HG03139 (cell line): ENCODE results near the gene GNAT2.

Experiments used
- ATAC-seq: cut with Tn5 transposase; IDR thresholded peaks from one replicate; pipeline ENCODE4 v1.9.1; 2021; ENCODE audit not compliant: unreplicated experiment

The GNAT2 gene

DNA sequence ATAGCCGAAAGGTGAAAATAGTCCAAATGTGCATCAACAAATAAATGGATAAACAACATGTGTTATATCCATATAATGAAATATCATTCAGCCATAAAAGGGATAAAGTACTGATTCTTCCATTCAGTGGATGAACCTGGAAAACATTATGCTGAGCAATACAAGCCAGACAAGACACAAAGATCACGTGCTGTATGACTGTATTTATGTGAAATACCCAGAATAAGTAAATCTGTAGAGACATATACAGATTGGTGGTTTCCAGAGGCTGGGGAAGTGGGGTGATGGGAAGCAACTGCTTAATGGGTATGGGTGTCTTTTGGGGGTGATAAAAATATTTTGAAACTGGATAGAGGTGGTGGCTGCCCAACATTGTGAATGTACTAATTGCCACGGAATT, 23.2 kb upstream of the GNAT2 start:
- ATAC-seq: no peak

GRCh38 chr1:109641861-109642260, 22.4 kb upstream of the GNAT2 start:
- no peak for ATAC-seq

GRCh38 chr1:109641078-109641740, 21.8 kb upstream of the GNAT2 start:
- ATAC-seq: no peak

DNA sequence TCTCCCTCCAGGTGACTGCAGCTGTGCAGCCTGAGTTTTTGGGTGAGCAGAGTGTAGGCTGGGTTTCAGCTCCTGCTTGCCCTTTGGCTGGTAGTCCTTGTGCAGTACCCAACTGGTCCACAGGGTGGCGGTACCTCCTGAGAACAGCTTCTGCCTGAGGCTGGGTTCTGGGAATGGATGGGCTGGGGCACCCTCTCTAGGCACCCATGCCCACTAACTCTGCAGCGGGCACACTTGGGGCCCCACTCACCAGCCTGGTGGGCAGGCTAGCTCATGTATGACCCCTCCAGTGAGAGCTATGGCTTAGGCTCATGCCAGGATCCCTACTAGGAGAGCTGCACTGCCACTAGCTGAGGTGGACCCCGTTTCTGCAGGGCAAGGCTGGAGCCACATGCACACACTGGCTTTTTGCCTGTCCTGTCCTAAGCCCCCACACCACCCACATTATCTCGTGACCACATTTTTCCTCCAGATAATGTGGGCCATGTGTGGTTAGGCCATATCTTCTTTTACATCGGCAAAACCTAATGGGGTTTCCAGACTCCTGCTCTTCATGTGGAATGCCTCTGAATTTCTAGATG, 21.0 kb upstream of the GNAT2 start:
- ATAC-seq: no peak

- no peak for ATAC-seq
Observed at GRCh38 chr1:109639841-109640184, 20.4 kb upstream of the GNAT2 start.

GRCh38 chr1:109639063-109639840, 19.8 kb upstream of the GNAT2 start:
- ATAC-seq: no peak

- no peak for ATAC-seq
Observed at GRCh38 chr1:109637446-109637845, 18.0 kb upstream of the GNAT2 start.

DNA sequence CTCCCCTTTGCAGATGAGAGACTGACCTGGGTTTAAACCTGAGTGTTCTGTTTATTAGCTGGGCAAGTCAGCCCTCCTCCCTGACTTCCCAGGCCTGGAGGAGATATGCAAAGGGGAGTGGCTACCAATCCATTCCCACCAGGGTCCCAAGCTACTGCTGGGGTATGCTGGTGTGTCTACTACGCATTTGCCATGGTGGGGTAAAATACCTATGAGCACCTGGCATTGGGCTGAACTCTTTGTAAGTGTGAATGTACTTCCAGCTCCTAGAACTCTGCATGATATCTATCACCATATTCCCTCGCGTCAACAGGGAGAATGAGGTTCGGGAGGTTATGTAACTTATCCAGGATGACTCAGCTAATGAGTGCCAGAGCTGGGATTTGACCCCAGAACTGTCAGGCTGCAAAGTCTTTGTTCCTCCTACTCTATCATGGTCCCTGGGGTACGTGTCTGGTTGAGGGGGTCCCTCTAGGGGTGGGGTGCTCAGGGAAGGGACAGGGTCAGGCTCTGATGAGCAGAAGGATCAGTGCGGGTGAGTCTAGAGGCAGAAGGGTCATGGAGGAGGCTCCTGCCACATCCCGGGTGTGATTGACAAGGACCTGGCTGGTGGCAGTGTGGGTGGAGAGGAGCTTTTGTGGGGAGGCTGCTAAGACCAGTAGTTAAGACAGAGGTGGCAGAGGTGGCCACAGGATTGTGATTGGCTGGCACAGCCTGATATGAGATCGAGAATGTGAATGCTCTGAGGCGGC, 17.0 kb upstream of the GNAT2 start:
- ATAC-seq: no peak

DNA sequence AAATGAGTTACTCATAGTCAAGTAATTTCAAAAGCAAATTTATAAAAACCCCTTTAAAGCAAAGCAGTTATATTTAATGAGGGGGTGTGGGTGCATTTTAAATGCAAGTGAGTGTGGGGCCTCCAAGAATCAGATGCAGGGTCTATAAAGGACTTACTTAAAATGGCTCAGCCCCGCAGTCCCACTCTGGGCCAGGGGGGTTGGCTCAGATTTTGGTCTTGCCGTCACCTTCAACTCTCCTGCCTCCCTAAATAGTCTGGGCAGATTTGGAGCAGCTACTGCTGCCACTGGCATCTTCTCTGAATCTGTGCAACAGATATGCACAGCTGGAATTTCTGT, 16.4 kb upstream of the GNAT2 start:
- ATAC-seq: no peak

- ATAC-seq: no peak
Observed at GRCh38 chr1:109634771-109635750, 15.6 kb upstream of the GNAT2 start.

GRCh38 chr1:109634292-109634691, 14.9 kb upstream of the GNAT2 start:
- no peak for ATAC-seq

GRCh38 chr1:109632671-109633346, 13.4 kb upstream of the GNAT2 start:
- ATAC-seq: no peak

GRCh38 chr1:109631513-109632505, 12.4 kb upstream of the GNAT2 start:
- no peak for ATAC-seq

- ATAC-seq: no peak
Observed at GRCh38 chr1:109630898-109631512, 11.6 kb upstream of the GNAT2 start.

- no peak for ATAC-seq
Observed at GRCh38 chr1:109630081-109630897, 10.9 kb upstream of the GNAT2 start.

GRCh38 chr1:109629372-109630030, 10.1 kb upstream of the GNAT2 start:
- ATAC-seq: no peak
